ENCODE data around the gene CMIP. TPM values are rescaled to one million over a fixed set of nuclear protein-coding genes. Genes with fewer than 3 reads are reported as not detected.

CMIP gene
- polyA plus RNA-seq, 1 of the 3 experiments (the other 2 are of a cell fraction): 5.4 TPM

GRCh38 chr16:81627729-81628244 lies 183.2 kb downstream of the CMIP start:
- POLR2A ChIA-PET: no interaction called here
- H3K27me3 ChIP-seq (ENCODE audit: insufficient read depth): no peaks in the 10 kb centered on the region
- H3K36me3 ChIP-seq (replicated peaks in 1 of 2; ENCODE audit: control insufficient read depth in 1 of 2, insufficient read depth in 2 of 2, low read length in 1 of 2): no peaks in the 10 kb centered on the region
- no peak for TF ChIP-seq NRF1 (IDR thresholded peaks at IDR 0.05; ENCODE audit: low read depth, low read length)
- TF ChIP-seq ELF1 (IDR thresholded peaks at IDR 0.05): no peak
- no peak for TF ChIP-seq TAF1 (IDR thresholded peaks at IDR 0.05; ENCODE audit: borderline replicate concordance, low read depth, low read length)
- TF ChIP-seq USF1 (IDR thresholded peaks at IDR 0.05; ENCODE audit: borderline replicate concordance, low read depth): no peak
- no peak for TF ChIP-seq EZH2phosphoT487 (IDR thresholded peaks at IDR 0.05; ENCODE audit: borderline replicate concordance, low read depth)
- TF ChIP-seq FOSL2 (IDR thresholded peaks at IDR 0.05; ENCODE audit: borderline replicate concordance, low read depth): no peak
- no peak for TF ChIP-seq MEF2A (IDR thresholded peaks at IDR 0.05; ENCODE audit: borderline replicate concordance, low read depth)
- no peak for TF ChIP-seq MAX (IDR thresholded peaks at IDR 0.05; ENCODE audit: low read depth)
- no peak for TF ChIP-seq FOXJ3 (CRISPR knock-in tag; IDR thresholded peaks at IDR 0.05)
- no peak for TF ChIP-seq SIN3A (IDR thresholded peaks at IDR 0.05; ENCODE audit: borderline replicate concordance, low read depth, low read length)
- TF ChIP-seq POLR2AphosphoS5 (IDR thresholded peaks at IDR 0.05; ENCODE audit: low read depth, low read length): no peak
- TF ChIP-seq CTCF (IDR thresholded peaks at IDR 0.05): no peak
- TF ChIP-seq EP300 (IDR thresholded peaks at IDR 0.05; ENCODE audit: borderline replicate concordance in 1 of 2, low read depth in 1 of 2, low read length in 1 of 2): no peak
- no peak for TF ChIP-seq GATA2 (CRISPR knock-in tag; IDR thresholded peaks at IDR 0.05)
- no peak for TF ChIP-seq RFX5 (IDR thresholded peaks at IDR 0.05; ENCODE audit: low read length)
- no peak for TF ChIP-seq ZBTB33 (IDR thresholded peaks at IDR 0.05; ENCODE audit: borderline replicate concordance, low read depth)
- H3K9me2 ChIP-seq: no peaks in the 10 kb centered on the region
- no peaks in the 10 kb centered on the region for H3K9me3 ChIP-seq
- WGBS (ENCODE audit: low lambda C conversion rate): 100% methylated on average over 2 of the region's 12 CpGs
- H2AFZ ChIP-seq (ENCODE audit: low read depth): no peak overlapping the region
- H3K9ac ChIP-seq: no peak overlapping the region
- CTCF ChIA-PET: interaction anchor here (0.9 to 1.5 kb wide), 4 partner anchors 9 to 263 kb away, joined by 3 to 4 read pairs (median 3); no protein-coding TSS in a partner anchor
- peaks cover under 1 to 8% of the 10 kb centered on the region in 2 experiments; a peak in 1 of 4 replicates for H3K4me1 ChIP-seq (ENCODE audit: control insufficient read depth in 1 of 2, insufficient read depth in 2 of 2, low read depth in 1 of 2, low read length in 1 of 2)
- H3K27ac ChIP-seq (ENCODE audit: low read depth in 2 of 2, low read length in 1 of 2): no peak overlapping the region
- 0 out of 2 replicates have a peak, but pooled peaks cover 5% of the 10 kb centered on the region for H4K20me1 ChIP-seq (ENCODE audit: insufficient read depth)
- H3F3A ChIP-seq (replicated peaks; ENCODE audit: insufficient read depth): peaks cover 2% of the 10 kb centered on the region
- no peak overlapping the region for H3K4me2 ChIP-seq
- H3K79me2 ChIP-seq (ENCODE audit: insufficient read depth): no peaks in the 10 kb centered on the region
- DNase-seq: no peak
- no peak overlapping the region for H3K4me3 ChIP-seq (ENCODE audit: low read depth in 2 of 2, low read length in 1 of 2)

Data from SK-N-SH (cell line).